PC-9 (cell line): ENCODE results near the gene NPTN. TPM values are rescaled to one million over a fixed set of nuclear protein-coding genes. Genes with fewer than 3 reads are reported as not detected.

Experiments used
- BruUV-seq: library from RNA; stranded (reverse); fragments of 400-500 nt; replicated peaks from 2 replicates; lab custom pipeline; 2021; lab: Mats Ljungman, UMichigan
- CTCF ChIA-PET: fragments of 300-600 bp; sonication (Branson Sonifier 250); formaldehyde crosslinking; loops from one replicate; lab custom pipeline; 2022; ENCODE audit warnings: antibody characterized with exemption; lab: Charles Lee
- POLR2A ChIA-PET: fragments of 300-600 bp; sonication (Branson Sonifier 250); formaldehyde crosslinking; loops from one replicate; lab custom pipeline; 2022; ENCODE audit warnings: antibody characterized with exemption; ENCODE audit not compliant: unreplicated experiment; lab: Charles Lee
- DNase-seq, 2 experiments: peaks; one replicate each; pipeline versions ENCODE4 v3.0.0 to v3.0.0-alpha.2; 2015 to 2022; ENCODE audit warnings: mixed read lengths in 1 of 2
- H2AFZ ChIP-seq: fragments of 200-600 bp; sonication (generic); 2 replicates; pipeline ENCODE4 v1.8.1; 2017; ENCODE audit warnings: antibody characterized with exemption
- H3F3A ChIP-seq: fragments of 200-600 bp; sonication (generic); 2 replicates; pipeline ENCODE4 v1.8.1; 2017; ENCODE audit warnings: antibody characterized with exemption, mild to moderate bottlenecking, low read depth; ENCODE audit not compliant: insufficient read depth
- H3K27ac ChIP-seq: fragments of 200-600 bp; sonication (generic); 2 replicates; pipeline ENCODE4 v1.6.1; 2016; ENCODE audit warnings: mixed run types
- H3K27me3 ChIP-seq: fragments of 200-600 bp; sonication (generic); 2 replicates; pipeline ENCODE4 v1.6.1; 2016; ENCODE audit warnings: low read depth, mixed run types; ENCODE audit not compliant: insufficient read depth
- H3K36me3 ChIP-seq: fragments of 200-600 bp; sonication (generic); 2 replicates; pipeline ENCODE4 v1.6.1; 2016; ENCODE audit warnings: low read depth, mixed run types
- H3K4me1 ChIP-seq: fragments of 200-600 bp; sonication (generic); replicated peaks from 2 replicates; pipeline ENCODE4 v1.6.1; 2016; ENCODE audit warnings: mixed run types; ENCODE audit not compliant: insufficient read depth
- H3K4me2 ChIP-seq: fragments of 200-600 bp; sonication (generic); 2 replicates; pipeline ENCODE4 v1.6.1; 2017; ENCODE audit warnings: mixed run types
- H3K4me3 ChIP-seq: fragments of 200-600 bp; sonication (generic); 2 replicates; pipeline ENCODE4 v1.6.1; 2016; ENCODE audit warnings: mixed run types
- H3K79me2 ChIP-seq: fragments of 200-600 bp; sonication (generic); 2 replicates; pipeline ENCODE4 v1.6.1; 2017; ENCODE audit warnings: low read depth, mixed run types
- H3K9me2 ChIP-seq: fragments of 200-600 bp; sonication (generic); 2 replicates; pipeline ENCODE4 v1.8.1; 2017; ENCODE audit warnings: mild to moderate bottlenecking; ENCODE audit not compliant: insufficient read depth
- H3K9me3 ChIP-seq: fragments of 200-600 bp; sonication (generic); 2 replicates; pipeline ENCODE4 v1.8.1; 2016; ENCODE audit warnings: low read depth; ENCODE audit not compliant: insufficient read depth
- H4K20me1 ChIP-seq: fragments of 200-600 bp; sonication (generic); 2 replicates; pipeline ENCODE4 v1.8.1; 2017; ENCODE audit not compliant: insufficient read depth
- CTCF ChIP-seq: fragments of 200-600 bp; sonication (generic); conservative IDR thresholded peaks from 2 replicates; pipeline ENCODE4 v1.6.1; 2017; ENCODE audit warnings: mixed run types, antibody characterized with exemption, mild to moderate bottlenecking, moderate library complexity
- EZH2 ChIP-seq: fragments of 200-600 bp; sonication (generic); IDR thresholded peaks from 2 replicates; pipeline ENCODE4 v1.8.0; 2017; ENCODE audit warnings: antibody characterized with exemption, low read depth
- intact Hi-C: fragments of 100-400 bp; cut with micrococcal nuclease; formaldehyde crosslinking; loops from one replicate; pipeline ENCODE4 v1.10.0; 2022; ENCODE audit not compliant: unreplicated experiment
- total RNA-seq: library from RNA; stranded (reverse); gene quantifications from 2 replicates; pipeline ENCODE4 v1.2.3, GENCODE V29; 2021

NPTN gene
- total RNA-seq, 1 experiment from 2014 or later: 101 TPM

GRCh38 chr15:73660455-73660854 lies 27.3 kb upstream of the NPTN start:
- no TSS peak for BruUV-seq
- POLR2A ChIA-PET: no interaction called here

GRCh38 chr15:73658645-73659044 lies 25.5 kb upstream of the NPTN start:
- DNase-seq: no peak
- H3K36me3 ChIP-seq: no peaks in the 10 kb centered on the region
- TF ChIP-seq EZH2 (no peak), CTCF (no peak)
- no peak overlapping the region for H3K27ac ChIP-seq
- H3K9me3 ChIP-seq: no peaks in the 10 kb centered on the region
- H4K20me1 ChIP-seq: no peaks in the 10 kb centered on the region
- H3K4me1 ChIP-seq: no peaks in the 10 kb centered on the region
- BruUV-seq: no TSS peak
- ChIA-PET CTCF (no interaction called here), POLR2A (no interaction called here)
- no peaks in the 10 kb centered on the region for H3K27me3 ChIP-seq
- H3K4me2 ChIP-seq: no peak overlapping the region
- H3K4me3 ChIP-seq: no peak overlapping the region
- H2AFZ ChIP-seq: no peak overlapping the region
- no peaks in the 10 kb centered on the region for H3F3A ChIP-seq
- H3K79me2 ChIP-seq: no peaks in the 10 kb centered on the region
- intact Hi-C loops: no loop called here
- no peaks in the 10 kb centered on the region for H3K9me2 ChIP-seq

More at GRCh38 chr15:73660455-73660854, 27.3 kb upstream of the NPTN start:
- Histone ChIP-seq H4K20me1 (no peaks in the 10 kb centered on the region), H2AFZ (no peak overlapping the region), H3K9me2 (no peaks in the 10 kb centered on the region), H3K27ac (no peak overlapping the region), H3K27me3 (no peaks in the 10 kb centered on the region), H3K79me2 (no peaks in the 10 kb centered on the region), H3K9me3 (no peaks in the 10 kb centered on the region), H3K4me2 (no peak overlapping the region), H3K4me3 (no peak overlapping the region), H3F3A (no peaks in the 10 kb centered on the region), H3K36me3 (no peaks in the 10 kb centered on the region), H3K4me1 (no peaks in the 10 kb centered on the region)
- CTCF ChIA-PET: no interaction called here
- DNase-seq: no peak
- TF ChIP-seq CTCF (no peak), EZH2 (no peak)
- intact Hi-C loops: no loop called here

GRCh38 chr15:73655724-73656123 lies 22.5 kb upstream of the NPTN start:
- Histone ChIP-seq H3K27ac (no peak overlapping the region), H3K4me2 (no peak overlapping the region), H4K20me1 (no peaks in the 10 kb centered on the region), H3F3A (0 out of 2 replicates have a peak, but pooled peaks cover 6% of the 10 kb centered on the region), H3K4me3 (no peak overlapping the region), H3K9me2 (no peaks in the 10 kb centered on the region), H2AFZ (no peak overlapping the region), H3K4me1 (peaks cover 6% of the 10 kb centered on the region; the same call in 1 of the 2 replicates), H3K79me2 (no peaks in the 10 kb centered on the region), H3K9me3 (no peaks in the 10 kb centered on the region), H3K36me3 (no peaks in the 10 kb centered on the region), H3K27me3 (no peaks in the 10 kb centered on the region)
- no peak for DNase-seq
- intact Hi-C loops: no loop called here
- POLR2A ChIA-PET: no interaction called here
- CTCF ChIA-PET: no interaction called here
- TF ChIP-seq EZH2: no peak
- no peak for TF ChIP-seq CTCF
- BruUV-seq: no TSS peak
